HL-60/S4 treated with phorbol 12-myristate 13-acetate at 8.2 ng/mL for 4 days and 3 days (cell line): ENCODE measurements around the gene STX7.

ENCODE experiments used
- in situ Hi-C: fragments of 300-500 bp; cut with MboI; formaldehyde crosslinking; loops from 2 replicates; pipeline ENCODE4 v1.15.0; 2022; ENCODE audit warnings: low sequenced_read_pairs

STX7 gene

GRCh38 chr6:132418235-132418965 lies 94.5 kb downstream of the STX7 start:
- in situ Hi-C loops, result no loop called here

- in situ Hi-C loops, result no loop called here
These were observed 98.2 kb downstream of the STX7 start for GRCh38 chr6:132414761-132415160.

- in situ Hi-C loops, result no loop called here
These were observed 98.6 kb downstream of the STX7 start for GRCh38 chr6:132414322-132414721.

GRCh38 chr6:132413499-132413802 lies 99.5 kb downstream of the STX7 start:
- in situ Hi-C loops, result no loop called here

- in situ Hi-C loops, result no loop called here
These were observed 100.0 kb downstream of the STX7 start for GRCh38 chr6:132412656-132413498.

GRCh38 chr6:132411296-132411695 lies 101.6 kb downstream of the STX7 start:
- in situ Hi-C loops, result no loop called here

- in situ Hi-C loops, result no loop called here
These were observed 102.1 kb downstream of the STX7 start for GRCh38 chr6:132410830-132411229.

- in situ Hi-C loops, result no loop called here
These were observed 107.6 kb downstream of the STX7 start for GRCh38 chr6:132405143-132405915.

- in situ Hi-C loops, result no loop called here
These were observed 108.2 kb downstream of the STX7 start for GRCh38 chr6:132404736-132405135.

- in situ Hi-C loops, result no loop called here
These were observed 108.6 kb downstream of the STX7 start for GRCh38 chr6:132404330-132404729.

- in situ Hi-C loops, result no loop called here
These were observed 111.2 kb downstream of the STX7 start for GRCh38 chr6:132401618-132402285.

GRCh38 chr6:132400883-132401617 lies 111.9 kb downstream of the STX7 start, which contains the start of gene MOXD1:
MOXD1 (minus strand) TSS chr6:132401475; CDS start chr6:132401426, 49 bp downstream.
- in situ Hi-C loops, result no loop called here

- in situ Hi-C loops, result no loop called here
These were observed 112.4 kb downstream of the STX7 start for GRCh38 chr6:132400555-132400882.

- in situ Hi-C loops, result no loop called here
These were observed 113.4 kb downstream of the STX7 start for GRCh38 chr6:132399376-132400074.
